ENCODE data around the gene TAF8.

The TAF8 gene

DNA sequence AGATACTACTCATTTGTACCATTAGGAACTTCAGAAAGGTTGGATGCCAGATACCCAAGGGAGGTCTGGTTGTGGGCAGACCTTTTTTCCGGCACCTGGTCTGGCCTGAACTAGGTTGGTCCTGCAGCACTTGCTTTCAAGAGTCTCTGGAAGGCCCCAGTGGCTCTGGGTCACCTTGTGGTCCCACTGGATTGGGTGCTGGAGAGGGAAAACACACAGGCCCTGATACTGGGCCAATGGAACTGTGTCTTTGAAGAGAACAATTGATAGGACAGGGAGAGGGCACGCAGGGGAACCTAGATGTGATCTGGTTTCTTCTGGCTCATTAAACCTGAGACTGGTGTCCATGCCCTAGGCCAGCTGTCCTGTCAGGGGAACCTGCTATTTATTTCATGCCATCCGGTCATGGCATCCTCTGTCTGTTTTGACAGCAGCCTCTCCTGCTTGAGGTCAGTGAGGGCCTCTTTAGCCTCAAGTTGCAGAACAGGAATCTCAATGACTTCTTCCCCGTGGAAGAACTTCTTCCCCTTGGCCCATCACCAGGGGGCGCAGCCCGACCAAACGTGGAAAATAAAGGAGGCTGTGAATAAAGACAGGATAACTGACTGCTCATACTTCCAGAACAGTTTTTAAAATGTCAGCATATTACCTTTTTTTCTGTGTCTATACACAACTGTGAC lies 25.0 kb downstream of the TAF8 start:
- TF ChIP-seq, protein P1, sequence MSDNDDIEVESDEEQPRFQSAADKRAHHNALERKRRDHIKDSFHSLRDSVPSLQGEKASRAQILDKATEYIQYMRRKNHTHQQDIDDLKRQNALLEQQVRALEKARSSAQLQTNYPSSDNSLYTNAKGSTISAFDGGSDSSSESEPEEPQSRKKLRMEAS (IDR thresholded peaks at IDR 0.05) = 0 out of 2 replicates have a peak, but pooled peaks have one; percentile 23
- no peak for TF ChIP-seq ZBTB7A (IDR thresholded peaks at IDR 0.05; ENCODE audit: low read depth)
- TF ChIP-seq RAD21 (IDR thresholded peaks at IDR 0.05; ENCODE audit: low read depth) = peak; percentile 96
- TF ChIP-seq, protein P2, sequence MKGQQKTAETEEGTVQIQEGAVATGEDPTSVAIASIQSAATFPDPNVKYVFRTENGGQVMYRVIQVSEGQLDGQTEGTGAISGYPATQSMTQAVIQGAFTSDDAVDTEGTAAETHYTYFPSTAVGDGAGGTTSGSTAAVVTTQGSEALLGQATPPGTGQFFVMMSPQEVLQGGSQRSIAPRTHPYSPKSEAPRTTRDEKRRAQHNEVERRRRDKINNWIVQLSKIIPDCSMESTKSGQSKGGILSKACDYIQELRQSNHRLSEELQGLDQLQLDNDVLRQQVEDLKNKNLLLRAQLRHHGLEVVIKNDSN (IDR thresholded peaks at IDR 0.05) = no peak

GRCh38 chr6:42078386-42078785 lies 28.1 kb downstream of the TAF8 start:
- TF ChIP-seq TEAD4 (IDR thresholded peaks at IDR 0.05) = no peak
- no peak for TF ChIP-seq CEBPB (IDR thresholded peaks at IDR 0.05)
- no peak for TF ChIP-seq NFIC (IDR thresholded peaks at IDR 0.05)
- TF ChIP-seq EGR1 (IDR thresholded peaks at IDR 0.05) = no peak
- no peak for TF ChIP-seq RAD21 (IDR thresholded peaks at IDR 0.05; ENCODE audit: low read depth)

DNA sequence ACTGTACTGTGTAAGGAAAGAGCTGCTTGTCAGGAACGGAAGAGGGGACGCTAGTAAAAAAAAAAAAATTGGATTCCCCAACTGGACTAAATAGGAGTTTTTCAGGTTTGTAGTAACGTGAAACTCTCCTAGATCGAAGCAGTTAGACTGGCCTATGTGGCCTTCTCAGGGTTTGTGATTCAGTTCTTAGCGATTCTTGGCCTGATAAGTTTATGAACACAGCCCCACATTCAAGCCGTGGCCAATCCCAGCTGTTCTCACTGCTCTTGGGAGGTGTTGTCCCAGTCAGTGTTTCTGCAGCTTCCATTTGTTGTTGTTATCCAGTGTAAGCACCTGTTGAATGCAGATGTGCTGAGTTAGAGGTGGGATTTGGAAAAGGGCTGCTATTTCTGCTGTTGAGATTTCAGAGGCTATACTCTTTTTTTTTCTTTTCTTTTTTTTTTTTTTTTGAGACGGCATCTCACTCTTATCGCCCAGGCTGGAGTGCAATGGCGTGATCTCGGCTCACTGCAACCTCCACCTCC lies 29.7 kb downstream of the TAF8 start:
- TF ChIP-seq, protein P2 (IDR thresholded peaks at IDR 0.05) = no peak
- TF ChIP-seq FOXM1 (IDR thresholded peaks at IDR 0.05; ENCODE audit: borderline replicate concordance, low read depth) = no peak
- TF ChIP-seq RAD21 (IDR thresholded peaks at IDR 0.05; ENCODE audit: low read depth) = no peak
- no peak for TF ChIP-seq TAF1 (IDR thresholded peaks at IDR 0.05; ENCODE audit: low read depth)
- no peak for TF ChIP-seq TEAD4 (IDR thresholded peaks at IDR 0.05)
- no peak for TF ChIP-seq CEBPB (IDR thresholded peaks at IDR 0.05)
- no peak for TF ChIP-seq CREB1 (IDR thresholded peaks at IDR 0.05; ENCODE audit: low read depth)
- no peak for TF ChIP-seq NFIC (IDR thresholded peaks at IDR 0.05)
- no peak for TF ChIP-seq EP300 (IDR thresholded peaks at IDR 0.05; ENCODE audit: borderline replicate concordance)
- no peak for TF ChIP-seq YY1 (IDR thresholded peaks at IDR 0.05; ENCODE audit: low read depth)
- no peak for TF ChIP-seq EGR1 (IDR thresholded peaks at IDR 0.05)
- TF ChIP-seq REST (IDR thresholded peaks at IDR 0.05; ENCODE audit: low read depth) = no peak
- no peak for TF ChIP-seq TCF12 (IDR thresholded peaks at IDR 0.05; ENCODE audit: low read depth)
- TF ChIP-seq, protein P1 (IDR thresholded peaks at IDR 0.05) = no peak

DNA sequence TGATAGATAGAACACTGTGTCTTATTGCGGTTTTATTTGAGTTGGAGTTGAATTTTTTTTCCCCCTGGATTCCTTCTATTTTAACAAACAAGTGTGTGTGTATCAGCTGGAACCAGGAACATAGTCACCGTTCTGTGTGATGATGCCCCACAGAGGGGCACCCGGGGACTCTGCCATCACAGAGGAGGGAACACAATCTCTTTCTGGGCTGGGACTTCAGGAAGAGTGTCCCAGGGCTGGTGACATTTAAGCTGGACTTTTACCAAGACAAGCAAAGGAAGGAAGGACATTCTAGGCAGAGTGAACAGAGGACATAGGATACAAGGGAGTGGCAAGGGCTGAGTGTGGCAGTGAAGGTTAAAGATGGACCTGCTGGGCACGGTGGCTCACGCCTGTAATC lies 33.2 kb downstream of the TAF8 start:
- TF ChIP-seq CEBPB (IDR thresholded peaks at IDR 0.05) = no peak
- TF ChIP-seq TEAD4 (IDR thresholded peaks at IDR 0.05) = no peak
- TF ChIP-seq, protein P1 (IDR thresholded peaks at IDR 0.05) = no peak
- no peak for TF ChIP-seq FOXM1 (IDR thresholded peaks at IDR 0.05; ENCODE audit: borderline replicate concordance, low read depth)
- TF ChIP-seq, protein P2 (IDR thresholded peaks at IDR 0.05) = no peak
- TF ChIP-seq TCF12 (IDR thresholded peaks at IDR 0.05; ENCODE audit: low read depth) = no peak
- no peak for TF ChIP-seq YY1 (IDR thresholded peaks at IDR 0.05; ENCODE audit: low read depth)
- TF ChIP-seq TAF1 (IDR thresholded peaks at IDR 0.05; ENCODE audit: low read depth) = no peak
- TF ChIP-seq CREB1 (IDR thresholded peaks at IDR 0.05; ENCODE audit: low read depth) = no peak
- no peak for TF ChIP-seq EP300 (IDR thresholded peaks at IDR 0.05; ENCODE audit: borderline replicate concordance)

DNA sequence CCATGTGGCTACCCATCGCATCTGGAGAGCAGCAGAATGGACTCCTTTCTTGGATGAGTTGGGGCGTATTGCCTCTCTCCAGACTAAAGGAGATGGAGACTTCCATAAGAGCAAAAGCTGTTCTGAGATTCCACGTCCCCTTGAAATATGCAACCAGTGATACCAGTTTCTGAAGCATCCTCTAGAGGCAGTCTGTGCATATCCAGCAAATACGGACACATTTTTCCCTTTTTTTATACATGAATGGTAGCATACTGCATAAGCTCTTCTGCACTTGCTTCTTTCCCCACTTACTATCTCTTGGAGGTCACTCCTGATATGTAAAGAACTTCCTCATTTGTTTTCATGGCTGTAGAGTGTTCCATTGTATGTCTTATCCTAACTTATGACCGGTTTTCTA lies 34.6 kb downstream of the TAF8 start:
- TF ChIP-seq RAD21 (IDR thresholded peaks at IDR 0.05; ENCODE audit: low read depth) (peak; percentile 50), TCF12 (IDR thresholded peaks at IDR 0.05; ENCODE audit: low read depth) (no peak)

DNA sequence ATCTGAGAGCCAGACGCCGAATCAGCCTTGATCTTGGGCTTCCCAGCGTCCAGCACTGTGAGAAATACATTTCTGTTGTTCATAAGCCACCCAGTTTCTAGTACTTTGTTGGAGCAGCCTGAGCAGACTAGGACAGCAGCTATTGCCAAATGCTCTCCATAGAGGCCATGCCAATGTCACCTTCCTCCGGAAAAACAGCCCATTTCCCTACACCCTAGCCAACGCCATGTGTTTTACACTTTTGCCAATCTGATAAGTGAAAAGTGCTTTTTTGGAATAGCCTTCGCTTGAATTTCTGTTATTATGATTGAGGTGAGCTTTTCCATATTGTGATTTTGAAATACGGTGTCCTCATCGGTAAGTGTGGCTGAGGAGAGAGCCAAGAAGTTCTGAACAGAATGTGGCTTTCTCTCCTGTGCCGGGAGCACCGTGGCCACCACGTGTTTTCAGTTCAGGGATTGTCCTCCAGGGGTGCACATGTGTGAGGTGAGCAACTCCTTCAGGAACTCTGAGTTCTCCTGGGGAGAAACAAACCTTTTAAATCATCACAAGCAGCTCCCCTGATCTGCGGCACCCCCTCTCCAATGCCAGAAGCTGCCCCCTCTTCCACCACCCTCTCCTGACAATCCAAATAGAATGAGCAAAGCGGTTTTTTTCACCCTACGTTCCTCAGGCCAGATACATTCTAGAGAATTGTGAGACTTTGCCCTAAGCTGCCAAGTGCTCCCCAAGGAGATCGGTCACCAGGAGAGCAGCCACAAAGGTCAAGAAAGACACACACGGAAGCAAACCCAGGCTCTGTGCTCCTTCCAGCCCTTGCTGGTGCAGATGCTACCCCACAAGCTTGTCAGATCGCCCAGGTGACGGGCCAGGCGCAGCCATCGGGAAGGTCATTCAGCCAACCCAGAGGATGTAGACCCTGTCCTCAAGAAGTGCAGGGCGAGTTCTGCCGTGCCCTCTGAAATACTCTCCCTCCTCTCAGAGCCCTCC lies 36.0 kb downstream of the TAF8 start:
- TF ChIP-seq CREB1 (IDR thresholded peaks at IDR 0.05; ENCODE audit: low read depth) (no peak), ZBTB7A (IDR thresholded peaks at IDR 0.05; ENCODE audit: low read depth) (no peak), TEAD4 (IDR thresholded peaks at IDR 0.05) (no peak), EP300 (IDR thresholded peaks at IDR 0.05; ENCODE audit: borderline replicate concordance) (no peak), CEBPB (IDR thresholded peaks at IDR 0.05) (no peak), NFIC (IDR thresholded peaks at IDR 0.05) (no peak), EGR1 (IDR thresholded peaks at IDR 0.05) (no peak), TCF12 (IDR thresholded peaks at IDR 0.05; ENCODE audit: low read depth) (no peak), RAD21 (IDR thresholded peaks at IDR 0.05; ENCODE audit: low read depth) (no peak), YY1 (IDR thresholded peaks at IDR 0.05; ENCODE audit: low read depth) (no peak), FOXM1 (IDR thresholded peaks at IDR 0.05; ENCODE audit: borderline replicate concordance, low read depth) (no peak), REST (IDR thresholded peaks at IDR 0.05; ENCODE audit: low read depth) (no peak), TAF1 (IDR thresholded peaks at IDR 0.05; ENCODE audit: low read depth) (no peak)
- TF ChIP-seq, protein P1 (IDR thresholded peaks at IDR 0.05) = no peak
- TF ChIP-seq, protein P2 (IDR thresholded peaks at IDR 0.05) = no peak
